GM18502 (cell line): ENCODE measurements around the gene KDM3B.
"Not testable (repeated sequence)": the region's sequence is repeated elsewhere in the genome, so short reads cannot be mapped to it uniquely, and the experiment has no call there.

ENCODE experiments used
- ATAC-seq: cut with Tn5 transposase; IDR thresholded peaks from one replicate; pipeline ENCODE4 v1.9.1; 2021; ENCODE audit warnings: mild to moderate bottlenecking; ENCODE audit not compliant: unreplicated experiment, poor library complexity

Gene KDM3B

GRCh38 chr5:138465261-138466124 is 113.0 kb downstream of the KDM3B start, which contains the start of gene EGR1:
Gene EGR1, plus strand, starts transcription at chr5:138465479. Its CDS starts 283 bp downstream, at chr5:138465762.
- peak; percentile 67 for ATAC-seq

GRCh38 chr5:138466125-138466899 is 113.8 kb downstream of the KDM3B start:
- ATAC-seq: no peak

GRCh38 chr5:138466900-138467710 is 114.6 kb downstream of the KDM3B start:
- ATAC-seq: no peak

GRCh38 chr5:138467711-138468132 is 115.2 kb downstream of the KDM3B start:
- ATAC-seq: no peak

GRCh38 chr5:138468133-138468965 is 115.9 kb downstream of the KDM3B start:
- ATAC-seq: no peak

GRCh38 chr5:138468966-138469539 is 116.6 kb downstream of the KDM3B start:
- no peak for ATAC-seq

GRCh38 chr5:138469540-138470321 is 117.2 kb downstream of the KDM3B start:
- no peak for ATAC-seq

- ATAC-seq: no peak
These were observed 118.0 kb downstream of the KDM3B start for GRCh38 chr5:138470322-138471051.

GRCh38 chr5:138471052-138471361 is 118.5 kb downstream of the KDM3B start:
- ATAC-seq: no peak

GRCh38 chr5:138472353-138472752 is 119.9 kb downstream of the KDM3B start:
- no peak for ATAC-seq

GRCh38 chr5:138473151-138473550 is 120.7 kb downstream of the KDM3B start:
- not testable (repeated sequence) for ATAC-seq

GRCh38 chr5:138476918-138477317 is 124.4 kb downstream of the KDM3B start:
- ATAC-seq: no peak

GRCh38 chr5:138482638-138483037 is 130.2 kb downstream of the KDM3B start:
- ATAC-seq: no peak
